A673 (cell line): ENCODE results near the gene AHDC1. TPM values are rescaled to one million over a fixed set of nuclear protein-coding genes. Genes with fewer than 3 reads are reported as not detected.

Source experiments
- BruUV-seq: library from RNA; stranded (reverse); fragments of 400-500 nt; replicated peaks from 2 replicates; lab custom pipeline; 2021; lab: Mats Ljungman, UMichigan
- CTCF ChIA-PET: fragments of 300-600 bp; sonication (Branson Sonifier 250); formaldehyde crosslinking; loops from one replicate; lab custom pipeline; 2022; ENCODE audit warnings: antibody characterized with exemption; lab: Charles Lee
- POLR2A ChIA-PET: fragments of 300-600 bp; sonication (Branson Sonifier 250); formaldehyde crosslinking; loops from one replicate; lab custom pipeline; 2022; ENCODE audit warnings: antibody characterized with exemption; ENCODE audit not compliant: low non-redundant PET; lab: Charles Lee
- DNase-seq: peaks from one replicate; pipeline ENCODE4 v3.0.0-alpha.2; 2015; ENCODE audit warnings: low spot score
- H3K27ac ChIP-seq: fragments of 200-600 bp; sonication (generic); 2 replicates; pipeline ENCODE4 v1.5.1; 2016; ENCODE audit warnings: mixed run types, low read depth, mild to moderate bottlenecking, mixed read lengths, antibody characterized with exemption, low read length; ENCODE audit not compliant: poor library complexity, severe bottlenecking
- H3K27me3 ChIP-seq: fragments of 200-600 bp; sonication (generic); replicated peaks from 2 replicates; pipeline ENCODE4 v1.6.1; 2017; ENCODE audit warnings: mixed run types, low read depth, mild to moderate bottlenecking, mixed read lengths, antibody characterized with exemption, low read length; ENCODE audit not compliant: insufficient read depth, poor library complexity
- H3K36me3 ChIP-seq: fragments of 200-600 bp; sonication (generic); 2 replicates; pipeline ENCODE4 v1.6.1; 2016; ENCODE audit warnings: mixed run types, mild to moderate bottlenecking, mixed read lengths, antibody characterized with exemption, low read length; ENCODE audit not compliant: insufficient read depth, poor library complexity, severe bottlenecking
- H3K4me1 ChIP-seq: fragments of 200-600 bp; sonication (generic); 2 replicates; pipeline ENCODE4 v1.6.1; 2017; ENCODE audit warnings: mixed run types, mild to moderate bottlenecking, mixed read lengths, antibody characterized with exemption, low read length; ENCODE audit not compliant: insufficient read depth, poor library complexity, severe bottlenecking
- H3K4me3 ChIP-seq: fragments of 200-600 bp; sonication (generic); 2 replicates; pipeline ENCODE4 v1.5.1; 2016; ENCODE audit warnings: low read depth, mixed run types, mild to moderate bottlenecking, mixed read lengths, low read length; ENCODE audit not compliant: poor library complexity, severe bottlenecking
- H3K9me3 ChIP-seq: fragments of 200-600 bp; sonication (generic); 2 replicates; pipeline ENCODE4 v1.6.1; 2016; ENCODE audit warnings: mixed run types, low read depth, mild to moderate bottlenecking, mixed read lengths, antibody characterized with exemption, low read length; ENCODE audit not compliant: poor library complexity, severe bottlenecking
- CTCF ChIP-seq: fragments of 300-800, 200-600 bp; sonication (generic); conservative IDR thresholded peaks from 2 replicates; pipeline ENCODE4 v1.5.1; 2017; ENCODE audit warnings: low read depth, mild to moderate bottlenecking, antibody characterized with exemption, low read length, moderate library complexity, mixed read lengths
- EZH2 ChIP-seq: fragments of 200-600 bp; sonication (generic); IDR thresholded peaks from 2 replicates; pipeline ENCODE4 v1.6.1; 2017; ENCODE audit warnings: borderline replicate concordance, low read depth, mild to moderate bottlenecking, mixed read lengths, antibody characterized with exemption, low read length; ENCODE audit not compliant: poor library complexity, severe bottlenecking
- intact Hi-C: fragments of 100-400 bp; cut with micrococcal nuclease; formaldehyde crosslinking; loops from one replicate; pipeline ENCODE4 v1.10.0; 2022; ENCODE audit not compliant: unreplicated experiment
- total RNA-seq: library from RNA; stranded (reverse); gene quantifications from 2 replicates; pipeline ENCODE4 v1.2.3, GENCODE V29; 2021

The AHDC1 gene
- total RNA-seq, 1 experiment from 2014 or later, result 33.2 TPM

- H3K36me3 ChIP-seq, result no peaks in the 10 kb centered on the region
- BruUV-seq, result no TSS peak
- H3K4me3 ChIP-seq, result no peak overlapping the region
- intact Hi-C loops, result no loop called here
- POLR2A ChIA-PET, result interaction anchor here (0.6 kb wide), 1 partner anchor 1299 kb away, joined by 3 read pairs; no protein-coding TSS in a partner anchor
- no peaks in the 10 kb centered on the region for H3K27me3 ChIP-seq
- peak overlapping the region; percentile 50 for H3K27ac ChIP-seq
- peaks cover 17% of the 10 kb centered on the region for H3K4me1 ChIP-seq
- no peaks in the 10 kb centered on the region for H3K9me3 ChIP-seq
- TF ChIP-seq EZH2, result no peak
- no peak for TF ChIP-seq CTCF
- DNase-seq, result no peak
- CTCF ChIA-PET, result no interaction called here
These were observed 111.9 kb downstream of the AHDC1 start for GRCh38 chr1:27491748-27492700.

DNA sequence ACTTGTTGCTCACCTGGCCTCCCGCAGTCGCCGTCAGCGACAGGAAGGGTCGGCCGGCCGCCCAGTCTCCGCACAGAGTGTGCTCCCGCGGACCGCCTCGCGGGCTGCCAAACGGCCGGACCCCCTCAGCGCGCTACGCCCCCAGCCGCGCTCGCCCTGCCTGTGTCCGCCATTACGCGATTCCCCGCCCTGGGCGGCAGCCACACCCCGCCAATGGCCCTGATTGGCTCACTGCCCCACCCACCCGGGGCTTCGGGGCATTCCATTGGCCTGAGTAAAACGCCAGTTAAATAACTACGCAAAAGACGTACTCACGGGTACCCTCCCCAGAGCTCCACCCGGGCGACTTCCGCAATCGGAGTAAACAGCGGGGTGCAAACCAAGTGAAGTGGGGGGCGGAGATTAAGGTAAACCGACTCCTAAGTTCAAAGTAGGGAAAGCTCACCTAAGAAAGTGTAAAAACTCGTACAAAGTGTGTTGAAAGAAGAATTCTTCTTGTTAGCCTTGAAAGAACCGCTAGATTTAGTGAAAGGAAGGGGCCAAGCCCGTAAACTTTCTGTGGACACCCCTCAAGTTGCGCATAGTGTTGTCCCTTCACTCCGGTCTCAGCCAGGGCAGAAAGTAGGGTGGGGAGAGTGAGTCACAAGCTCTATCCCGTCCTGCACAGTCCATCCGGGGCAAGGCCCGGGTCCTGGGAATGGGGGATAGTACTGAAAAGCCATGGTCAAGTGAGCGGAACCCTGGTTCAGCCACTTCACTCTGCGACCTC lies 113.8 kb downstream of the AHDC1 start, which contains the start of gene WASF2:
Gene WASF2, minus strand, starts transcription at position 195 of the 769 bp plus-strand sequence. CDS start 61,277 bp downstream, outside the sequence.
- intact Hi-C loops, result no loop called here

More for the DNA sequence above, 113.8 kb downstream of the AHDC1 start, which contains the start of gene WASF2:
- H3K4me3 ChIP-seq, result peak within 1 kb of the TSS; percentile 97
- peaks cover 13% of the 10 kb centered on the region for H3K4me1 ChIP-seq
- no peaks in the 10 kb centered on the region for H3K36me3 ChIP-seq
- DNase-seq, result peak; percentile 99
- TF ChIP-seq CTCF (no peak), EZH2 (no peak)
- peak within 1 kb of the TSS; percentile 97 for H3K27ac ChIP-seq
- BruUV-seq, result no TSS peak
- CTCF ChIA-PET, result interaction anchor here (1.4 kb wide), 1 partner anchor 74 kb away, joined by 4 read pairs; no protein-coding TSS in a partner anchor
- no peaks in the 10 kb centered on the region for H3K27me3 ChIP-seq
- POLR2A ChIA-PET, result no interaction called here
- no peaks in the 10 kb centered on the region for H3K9me3 ChIP-seq
